ENCODE data around the gene TESPA1. TPM values are rescaled to one million over a fixed set of nuclear protein-coding genes. Genes with fewer than 3 reads are reported as not detected.

The TESPA1 gene
- total and polyA plus RNA-seq, 2 of the 4 experiments (the other 2 are of a cell fraction) = not detected

DNA sequence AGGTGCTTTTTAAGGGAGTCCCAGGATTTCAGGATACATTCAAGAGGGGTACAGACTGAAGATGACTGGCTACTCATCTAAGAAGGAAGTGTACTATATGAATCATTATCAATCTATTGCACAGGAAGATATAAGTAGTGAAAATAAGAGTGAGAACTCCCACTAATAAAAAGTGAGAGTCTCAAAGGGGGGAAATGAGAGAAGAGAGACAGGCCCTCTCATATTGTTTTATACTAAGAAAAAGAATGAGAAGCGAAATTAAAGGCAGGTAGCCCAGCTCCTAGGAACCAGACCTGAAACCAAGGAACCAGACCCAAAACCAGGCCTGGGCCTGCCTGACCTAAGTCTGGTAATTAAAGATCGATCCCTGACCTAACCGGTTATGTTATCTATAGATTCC is 54.6 kb downstream of the TESPA1 start:
- H3K9ac ChIP-seq (ENCODE audit: low read depth, low read length) = no peak overlapping the region
- CTCF ChIA-PET = no interaction called here
- in situ Hi-C loops (cut with MboI; ENCODE audit: low sequenced_read_pairs) (no loop called here), dilution Hi-C loops (cut with HindIII; ENCODE audit: low sequenced_read_pairs, unreplicated experiment) (no loop called here), intact Hi-C loops (cut with micrococcal nuclease) (no loop called here)
- H3K4ac ChIP-seq (ENCODE audit: low read depth, low read length) = no peak overlapping the region
- H3K4me2 ChIP-seq (ENCODE audit: low read depth, low read length) = no peak overlapping the region
- no TSS peak for BruUV-seq (replicated peaks)
- no peak overlapping the region for H2BK120ac ChIP-seq (ENCODE audit: low read depth, low read length)
- H4K91ac ChIP-seq (ENCODE audit: insufficient read depth, low read depth, low read length) = no peak overlapping the region
- H4K20me1 ChIP-seq (ENCODE audit: insufficient read depth, low read length) = no peaks in the 10 kb centered on the region
- H2AK5ac ChIP-seq (ENCODE audit: low read depth, low read length) = no peak overlapping the region
- no peak overlapping the region for H3K23ac ChIP-seq (ENCODE audit: low read depth, low read length)
- ATAC-seq (ENCODE audit: low read depth) = no peak
- no peaks in the 10 kb centered on the region for H3K79me1 ChIP-seq (ENCODE audit: low read depth in 1 of 2, low read length in 2 of 2)
- no peak overlapping the region for H3K27ac ChIP-seq (ENCODE audit: insufficient read depth, low read length)
- H3K27me3 ChIP-seq (ENCODE audit: control insufficient read depth, insufficient read depth, low read length) = no peaks in the 10 kb centered on the region
- H3K9me3 ChIP-seq (ENCODE audit: control insufficient read depth, insufficient read depth, low read length) = no peaks in the 10 kb centered on the region
- H2AFZ ChIP-seq (replicated peaks; ENCODE audit: low read length, poor library complexity) = no peak overlapping the region
- H3K18ac ChIP-seq (ENCODE audit: low read depth, low read length) = no peak overlapping the region
- H2AK9ac ChIP-seq (replicated peaks; ENCODE audit: low read depth, low read length, poor library complexity) = no peak overlapping the region
- H3K4me1 ChIP-seq (ENCODE audit: control insufficient read depth, insufficient read depth, low read length) = no peaks in the 10 kb centered on the region; the same call in 1 of the 2 replicates
- POLR2A ChIA-PET (ENCODE audit: unreplicated experiment) = no interaction called here
- H4K8ac ChIP-seq (ENCODE audit: low read depth in 2 of 2, low read length in 2 of 2) = no peak overlapping the region
- no peak for TF ChIP-seq RFX5 (IDR thresholded peaks at IDR 0.05; ENCODE audit: low read depth, low read length)
- no peak for TF ChIP-seq MXI1 (IDR thresholded peaks at IDR 0.05; ENCODE audit: borderline replicate concordance, low read depth, low read length)
- no peak overlapping the region for H2BK20ac ChIP-seq (ENCODE audit: low read depth, low read length)
- H3K56ac ChIP-seq (ENCODE audit: extremely low read depth, insufficient read depth, low read length) = no peak overlapping the region
- no peaks in the 10 kb centered on the region for H3K9me1 ChIP-seq (ENCODE audit: insufficient read depth, low read length)
- no peak overlapping the region for H4K5ac ChIP-seq (ENCODE audit: low read depth, low read length)
- no peak for DNase-seq
- H3K36me3 ChIP-seq (ENCODE audit: control insufficient read depth, insufficient read depth, low read length) = no peaks in the 10 kb centered on the region
- H2BK5ac ChIP-seq (ENCODE audit: low read depth, low read length, poor library complexity, severe bottlenecking) = no peak overlapping the region
- WGBS, 2 experiments (ENCODE audit: extremely low coverage in 2 of 2, insufficient read length in 1 of 2) = no CpG with 5 or more reads among the region's 3 CpGs
- no peak overlapping the region for H3K4me3 ChIP-seq (ENCODE audit: insufficient read depth, low read depth, low read length)
- no peak overlapping the region for H2BK15ac ChIP-seq (ENCODE audit: low read depth, low read length)
- H3K14ac ChIP-seq (replicated peaks; ENCODE audit: low read depth, low read length) = no peak overlapping the region

Measured in IMR-90 (cell line).